Activated CD8-positive, alpha-beta memory T cell treated with anti-CD3 and anti-CD28 coated beads for 4 hours (primary cell): ENCODE results near the gene ZFP92.
"Not testable (repeated sequence)": the region's sequence is repeated elsewhere in the genome, so short reads cannot be mapped to it uniquely, and the experiment has no call there.

Experiments used
- DNase-seq, 2 donors: peaks; one replicate each; pipeline ENCODE4 v3.0.0-alpha.2; 2020; ENCODE audit warnings: low read depth in 2 of 2

ZFP92 gene

GRCh38 chrX:153386097-153386496 lies 25.2 kb upstream of the ZFP92 start:
- no peak for DNase-seq

- DNase-seq, result no peak
Observed at GRCh38 chrX:153387345-153387744, 23.9 kb upstream of the ZFP92 start.

GRCh38 chrX:153387987-153388721 lies 23.1 kb upstream of the ZFP92 start:
- DNase-seq, result no peak

GRCh38 chrX:153388722-153389459 lies 22.4 kb upstream of the ZFP92 start:
- DNase-seq, result no peak

- DNase-seq, result not testable (repeated sequence)
Observed at GRCh38 chrX:153389460-153389768, 21.9 kb upstream of the ZFP92 start.

- no peak for DNase-seq
Observed at GRCh38 chrX:153392642-153393321, 18.5 kb upstream of the ZFP92 start.

GRCh38 chrX:153394612-153395011 lies 16.7 kb upstream of the ZFP92 start:
- DNase-seq, result no peak

- DNase-seq, result no peak
Observed at GRCh38 chrX:153395613-153396319, 15.5 kb upstream of the ZFP92 start.

- no peak for DNase-seq
Observed at GRCh38 chrX:153396320-153397195, 14.7 kb upstream of the ZFP92 start.

GRCh38 chrX:153397256-153397960 lies 13.9 kb upstream of the ZFP92 start:
- no peak for DNase-seq

- DNase-seq, result no peak
Observed at GRCh38 chrX:153398275-153398960, 12.9 kb upstream of the ZFP92 start.

GRCh38 chrX:153400146-153401132 lies 10.8 kb upstream of the ZFP92 start:
- no peak for DNase-seq

- DNase-seq, result no peak
Observed at GRCh38 chrX:153401133-153401764, 10.0 kb upstream of the ZFP92 start, which contains the start of gene PNMA6E. Gene PNMA6E, minus strand, starts transcription at chrX:153401350. Its CDS starts 2,501 bp downstream, at chrX:153398849.

GRCh38 chrX:153404333-153404732 lies 6.9 kb upstream of the ZFP92 start:
- DNase-seq, result not testable (repeated sequence)

- no peak for DNase-seq
Observed at GRCh38 chrX:153405426-153405825, 5.8 kb upstream of the ZFP92 start.

GRCh38 chrX:153406011-153406410 lies 5.3 kb upstream of the ZFP92 start:
- no peak for DNase-seq

- no peak for DNase-seq
Observed at GRCh38 chrX:153406903-153407302, 4.4 kb upstream of the ZFP92 start.

- DNase-seq, result no peak
Observed at GRCh38 chrX:153407736-153408135, 3.5 kb upstream of the ZFP92 start.
